ENCODE data around the gene CHMP4B. TPM values are rescaled to one million over a fixed set of nuclear protein-coding genes. Genes with fewer than 3 reads are reported as not detected.

The CHMP4B gene
- total and polyA plus RNA-seq, 5 donors from 2014 or later = 3.1 to 49.0 (median 4.8) TPM

DNA sequence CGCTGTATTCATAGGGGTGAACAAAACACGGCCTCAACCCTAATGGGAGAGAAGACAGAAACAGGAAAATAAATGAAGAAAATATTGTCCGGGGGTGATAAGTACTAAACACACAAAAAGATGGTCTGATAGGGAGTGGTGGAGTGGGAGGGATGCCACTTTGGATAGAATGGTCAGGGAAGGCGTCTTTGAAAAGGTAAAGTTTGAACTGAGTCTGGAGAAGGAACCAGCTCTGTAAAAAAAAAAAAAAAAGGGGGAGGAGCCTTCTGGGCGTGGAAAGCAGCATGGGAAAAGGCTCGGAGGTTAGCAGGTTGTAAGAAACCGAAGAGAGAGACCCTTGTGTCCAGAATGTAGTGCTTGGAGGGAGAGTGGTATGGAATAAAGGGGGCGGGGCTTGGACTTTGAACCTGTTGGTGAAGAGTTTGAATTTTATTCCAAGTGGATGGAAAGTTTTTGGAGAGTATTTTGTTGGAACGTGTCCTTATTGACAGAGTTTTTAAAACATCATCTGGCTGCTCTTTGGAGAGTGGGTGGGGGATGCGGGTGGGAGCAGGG lies 1.8 kb downstream of the CHMP4B start:
- Histone ChIP-seq H3K4me1 (ENCODE audit: control insufficient read depth, insufficient read depth, low read length, poor library complexity, severe bottlenecking) (peaks cover 42% of the 10 kb centered on the region), H3K4me3 (ENCODE audit: low read depth, low read length) (peak overlapping the region; percentile 87)

GRCh38 chr20:33814238-33814712 lies 3.1 kb downstream of the CHMP4B start:
- Histone ChIP-seq H3K36me3 (ENCODE audit: control insufficient read depth, insufficient read depth, low read length) (peaks cover 8% of the 10 kb centered on the region), H3K4me3 (ENCODE audit: low read depth, low read length) (no peak overlapping the region), H3K27ac (ENCODE audit: insufficient read depth, low read length, poor library complexity, severe bottlenecking) (no peak overlapping the region), H3K9me3 (ENCODE audit: control insufficient read depth in 2 of 2, low read length in 2 of 2) (no peaks in the 10 kb centered on the region), H3K27me3 (ENCODE audit: control insufficient read depth, insufficient read depth, low read length) (no peaks in the 10 kb centered on the region), H3K4me1 (ENCODE audit: control insufficient read depth, insufficient read depth, low read length, poor library complexity, severe bottlenecking) (peaks cover 42% of the 10 kb centered on the region)
- no peaks in the 10 kb centered on the region for H3K9me3 Mint-ChIP-seq
- H3K4me1 Mint-ChIP-seq = peaks cover 16 to 82% (median 59%) of the 10 kb centered on the region in 4 donors
- ATAC-seq (ENCODE audit: low read depth in 2 of 2) (no peak), DNase-seq (peak in 1 of 3 donors; percentile 50)
- H3K27ac Mint-ChIP-seq = peak overlapping the region in 2 of 3 donors; percentile 31 to 83
- H3K27me3 Mint-ChIP-seq = no peaks in the 10 kb centered on the region
- H3K4me3 Mint-ChIP-seq = peak overlapping the region; percentile 62 to 90 (median 80)
- H3K36me3 Mint-ChIP-seq = peaks cover 21% of the 10 kb centered on the region

More for the DNA sequence above, 1.8 kb downstream of the CHMP4B start:
- Histone ChIP-seq H3K27ac (ENCODE audit: insufficient read depth, low read length, poor library complexity, severe bottlenecking) (no peak overlapping the region), H3K9me3 (ENCODE audit: control insufficient read depth in 2 of 2, low read length in 2 of 2) (no peaks in the 10 kb centered on the region), H3K36me3 (ENCODE audit: control insufficient read depth, insufficient read depth, low read length) (peaks cover 3% of the 10 kb centered on the region), H3K27me3 (ENCODE audit: control insufficient read depth, insufficient read depth, low read length) (no peaks in the 10 kb centered on the region)
- Mint-ChIP-seq H3K9me3 (no peaks in the 10 kb centered on the region), H3K4me3 (peak overlapping the region; percentile 90 to 100 (median 94)), H3K27me3 (no peaks in the 10 kb centered on the region), H3K4me1 (peaks cover 15 to 69% (median 49%) of the 10 kb centered on the region in 4 donors), H3K27ac (peak overlapping the region in 2 of 3 donors; percentile 90 to 95), H3K36me3 (peaks cover 19% of the 10 kb centered on the region)
- ATAC-seq (ENCODE audit: low read depth in 2 of 2) = no peak
- peak in 1 of 3 donors; percentile 30 for DNase-seq

GRCh38 chr20:33815671-33816070 lies 4.5 kb downstream of the CHMP4B start:
- ATAC-seq (ENCODE audit: low read depth in 2 of 2) (no peak), DNase-seq (no peak)
- H3K36me3 Mint-ChIP-seq = peaks cover 25% of the 10 kb centered on the region
- peaks cover 8% of the 10 kb centered on the region for H3K36me3 ChIP-seq (ENCODE audit: control insufficient read depth, insufficient read depth, low read length)
- no peak overlapping the region for H3K27ac ChIP-seq (ENCODE audit: insufficient read depth, low read length, poor library complexity, severe bottlenecking)
- H3K4me3 Mint-ChIP-seq = peak overlapping the region in 1 of 4 donors; percentile 76
- H3K27me3 Mint-ChIP-seq = no peaks in the 10 kb centered on the region
- H3K9me3 Mint-ChIP-seq = no peaks in the 10 kb centered on the region
- H3K4me3 ChIP-seq (ENCODE audit: low read depth, low read length) = no peak overlapping the region
- H3K4me1 ChIP-seq (ENCODE audit: control insufficient read depth, insufficient read depth, low read length, poor library complexity, severe bottlenecking) = peaks cover 42% of the 10 kb centered on the region
- H3K4me1 Mint-ChIP-seq = peaks cover 23 to 92% (median 68%) of the 10 kb centered on the region in 4 donors
- H3K9me3 ChIP-seq (ENCODE audit: control insufficient read depth in 2 of 2, low read length in 2 of 2) = no peaks in the 10 kb centered on the region
- no peak overlapping the region for H3K27ac Mint-ChIP-seq
- no peaks in the 10 kb centered on the region for H3K27me3 ChIP-seq (ENCODE audit: control insufficient read depth, insufficient read depth, low read length)

DNA sequence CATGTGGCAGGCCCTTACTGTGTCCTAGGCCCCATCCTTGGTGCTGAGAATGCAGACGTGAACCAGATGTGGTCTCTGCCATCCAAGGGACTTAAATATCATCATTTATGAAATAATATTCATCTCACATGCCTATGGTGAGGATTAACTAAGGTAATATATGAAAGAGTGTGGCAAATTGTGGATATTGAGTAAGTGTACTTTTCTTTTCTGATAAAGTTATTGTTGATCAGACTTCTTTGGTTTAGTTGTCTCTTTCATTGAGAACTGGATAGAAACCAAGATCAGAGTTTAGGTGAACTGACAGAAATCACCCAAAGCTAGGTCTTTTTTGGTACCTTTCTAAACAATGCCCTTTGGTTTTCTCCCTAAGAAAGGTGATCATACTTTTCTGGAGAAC lies 5.0 kb downstream of the CHMP4B start:
- no peaks in the 10 kb centered on the region for H3K27me3 Mint-ChIP-seq
- peaks cover 25% of the 10 kb centered on the region for H3K36me3 Mint-ChIP-seq
- peak overlapping the region in 2 of 3 donors; percentile 49 to 78 for H3K27ac Mint-ChIP-seq
- H3K4me1 Mint-ChIP-seq = peaks cover 23 to 89% (median 66%) of the 10 kb centered on the region in 4 donors
- Histone ChIP-seq H3K27me3 (ENCODE audit: control insufficient read depth, insufficient read depth, low read length) (no peaks in the 10 kb centered on the region), H3K9me3 (ENCODE audit: control insufficient read depth in 2 of 2, low read length in 2 of 2) (no peaks in the 10 kb centered on the region), H3K36me3 (ENCODE audit: control insufficient read depth, insufficient read depth, low read length) (peaks cover 8% of the 10 kb centered on the region), H3K4me1 (ENCODE audit: control insufficient read depth, insufficient read depth, low read length, poor library complexity, severe bottlenecking) (peaks cover 42% of the 10 kb centered on the region), H3K4me3 (ENCODE audit: low read depth, low read length) (no peak overlapping the region), H3K27ac (ENCODE audit: insufficient read depth, low read length, poor library complexity, severe bottlenecking) (no peak overlapping the region)
- ATAC-seq (ENCODE audit: low read depth in 2 of 2) (no peak), DNase-seq (no peak)
- peak overlapping the region in 1 of 4 donors; percentile 76 for H3K4me3 Mint-ChIP-seq
- no peaks in the 10 kb centered on the region for H3K9me3 Mint-ChIP-seq

DNA sequence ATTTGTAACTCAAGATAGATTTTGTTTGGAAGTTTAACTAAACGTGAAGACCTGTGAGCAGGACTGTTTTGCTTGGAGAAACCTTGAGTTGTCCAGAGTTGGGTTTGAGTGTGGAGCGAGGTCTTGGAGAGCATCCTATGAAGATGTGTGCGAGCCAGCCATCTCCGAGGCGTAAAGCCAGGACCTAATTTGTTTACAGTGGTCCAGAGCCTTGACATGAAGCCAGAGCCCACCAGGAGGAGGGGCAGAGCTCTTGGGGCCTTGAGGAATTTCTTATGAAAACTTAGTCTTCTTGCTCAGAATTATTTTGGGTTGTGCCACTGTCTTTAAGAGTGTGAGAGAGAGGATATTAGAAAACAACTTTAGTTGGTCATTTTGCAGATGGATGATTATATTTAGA lies 6.3 kb downstream of the CHMP4B start:
- Mint-ChIP-seq H3K9me3 (no peaks in the 10 kb centered on the region), H3K36me3 (peaks cover 25% of the 10 kb centered on the region), H3K27me3 (no peaks in the 10 kb centered on the region), H3K27ac (peak overlapping the region in 2 of 3 donors; percentile 13 to 14), H3K4me1 (peaks cover 23 to 86% (median 61%) of the 10 kb centered on the region in 4 donors), H3K4me3 (peak overlapping the region in 1 of 4 donors; percentile 16)
- H3K9me3 ChIP-seq (ENCODE audit: control insufficient read depth in 2 of 2, low read length in 2 of 2) = no peaks in the 10 kb centered on the region
- DNase-seq (no peak), ATAC-seq (ENCODE audit: low read depth in 2 of 2) (no peak)
- H3K4me3 ChIP-seq (ENCODE audit: low read depth, low read length) = no peak overlapping the region
- H3K4me1 ChIP-seq (ENCODE audit: control insufficient read depth, insufficient read depth, low read length, poor library complexity, severe bottlenecking) = peaks cover 35% of the 10 kb centered on the region
- H3K27me3 ChIP-seq (ENCODE audit: control insufficient read depth, insufficient read depth, low read length) = no peaks in the 10 kb centered on the region
- no peak overlapping the region for H3K27ac ChIP-seq (ENCODE audit: insufficient read depth, low read length, poor library complexity, severe bottlenecking)
- H3K36me3 ChIP-seq (ENCODE audit: control insufficient read depth, insufficient read depth, low read length) = peaks cover 8% of the 10 kb centered on the region

DNA sequence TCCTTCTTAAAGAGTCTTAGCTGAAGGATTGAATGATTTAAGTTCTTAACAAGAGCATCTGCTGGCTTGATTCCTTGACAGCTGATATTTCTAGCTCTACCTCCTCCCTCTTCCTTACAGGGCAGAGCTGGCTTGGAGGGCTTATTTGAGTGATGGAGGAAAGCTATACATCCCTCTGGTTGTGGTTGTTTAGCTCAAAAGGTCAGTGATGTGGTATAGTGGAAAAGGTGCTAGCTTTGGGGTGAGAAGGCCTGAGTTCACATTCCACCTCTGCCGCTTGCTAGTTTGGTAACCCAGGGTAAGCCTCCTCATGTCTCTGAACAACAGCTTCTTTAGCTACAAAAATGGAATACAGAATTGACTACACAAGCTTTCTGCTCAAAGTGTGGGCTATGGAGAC lies 8.3 kb downstream of the CHMP4B start:
- DNase-seq (no peak), ATAC-seq (ENCODE audit: low read depth in 2 of 2) (no peak)
- H3K27ac Mint-ChIP-seq = peak overlapping the region in 2 of 3 donors; percentile 20 to 28
- peaks cover 10% of the 10 kb centered on the region for H3K36me3 ChIP-seq (ENCODE audit: control insufficient read depth, insufficient read depth, low read length)
- H3K27ac ChIP-seq (ENCODE audit: insufficient read depth, low read length, poor library complexity, severe bottlenecking) = no peak overlapping the region
- H3K4me3 Mint-ChIP-seq = no peak overlapping the region
- H3K9me3 ChIP-seq (ENCODE audit: control insufficient read depth in 2 of 2, low read length in 2 of 2) = no peaks in the 10 kb centered on the region
- H3K4me1 Mint-ChIP-seq = peaks cover 26 to 77% (median 51%) of the 10 kb centered on the region in 4 donors
- H3K4me3 ChIP-seq (ENCODE audit: low read depth, low read length) = no peak overlapping the region
- no peaks in the 10 kb centered on the region for H3K27me3 Mint-ChIP-seq
- no peaks in the 10 kb centered on the region for H3K9me3 Mint-ChIP-seq
- H3K4me1 ChIP-seq (ENCODE audit: control insufficient read depth, insufficient read depth, low read length, poor library complexity, severe bottlenecking) = peaks cover 17% of the 10 kb centered on the region
- no peaks in the 10 kb centered on the region for H3K27me3 ChIP-seq (ENCODE audit: control insufficient read depth, insufficient read depth, low read length)
- peaks cover 24% of the 10 kb centered on the region for H3K36me3 Mint-ChIP-seq

DNA sequence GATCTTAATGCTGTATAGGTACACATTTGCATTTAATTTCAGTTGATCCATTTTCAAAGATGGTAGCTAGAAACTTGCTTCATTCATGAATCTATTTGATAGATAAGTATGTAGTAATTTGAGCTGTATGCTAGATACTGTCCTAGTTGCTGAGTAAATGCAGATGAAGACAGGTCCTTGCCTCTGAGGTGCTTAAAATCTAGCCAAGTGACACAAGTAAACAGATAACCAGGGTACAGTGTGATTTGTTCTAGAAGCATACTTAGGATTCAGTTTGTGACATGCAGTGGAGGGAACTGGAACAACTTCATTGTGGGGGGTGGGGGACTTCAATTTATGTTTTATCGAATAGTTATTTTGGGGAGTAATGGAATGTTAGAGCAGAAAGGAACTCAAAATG lies 9.2 kb downstream of the CHMP4B start:
- peaks cover 27 to 77% (median 51%) of the 10 kb centered on the region in 4 donors for H3K4me1 Mint-ChIP-seq
- Histone ChIP-seq H3K4me3 (ENCODE audit: low read depth, low read length) (no peak overlapping the region), H3K4me1 (ENCODE audit: control insufficient read depth, insufficient read depth, low read length, poor library complexity, severe bottlenecking) (peaks cover 10% of the 10 kb centered on the region), H3K27me3 (ENCODE audit: control insufficient read depth, insufficient read depth, low read length) (no peaks in the 10 kb centered on the region), H3K27ac (ENCODE audit: insufficient read depth, low read length, poor library complexity, severe bottlenecking) (no peak overlapping the region), H3K36me3 (ENCODE audit: control insufficient read depth, insufficient read depth, low read length) (peaks cover 10% of the 10 kb centered on the region), H3K9me3 (ENCODE audit: control insufficient read depth in 2 of 2, low read length in 2 of 2) (no peaks in the 10 kb centered on the region)
- H3K27me3 Mint-ChIP-seq = no peaks in the 10 kb centered on the region
- peaks cover 19% of the 10 kb centered on the region for H3K36me3 Mint-ChIP-seq
- H3K27ac Mint-ChIP-seq = no peak overlapping the region
- H3K9me3 Mint-ChIP-seq = no peaks in the 10 kb centered on the region
- no peak overlapping the region for H3K4me3 Mint-ChIP-seq
- DNase-seq = no peak
- ATAC-seq (ENCODE audit: low read depth in 2 of 2) = no peak
